NCI-H1092 (cell line): ENCODE data around the gene DYNC1I1.

Experiments
- DNase-seq: peaks from one replicate; lab custom pipeline; 2025; lab: John Stamatoyannopoulos, UW

The DYNC1I1 gene

DNA sequence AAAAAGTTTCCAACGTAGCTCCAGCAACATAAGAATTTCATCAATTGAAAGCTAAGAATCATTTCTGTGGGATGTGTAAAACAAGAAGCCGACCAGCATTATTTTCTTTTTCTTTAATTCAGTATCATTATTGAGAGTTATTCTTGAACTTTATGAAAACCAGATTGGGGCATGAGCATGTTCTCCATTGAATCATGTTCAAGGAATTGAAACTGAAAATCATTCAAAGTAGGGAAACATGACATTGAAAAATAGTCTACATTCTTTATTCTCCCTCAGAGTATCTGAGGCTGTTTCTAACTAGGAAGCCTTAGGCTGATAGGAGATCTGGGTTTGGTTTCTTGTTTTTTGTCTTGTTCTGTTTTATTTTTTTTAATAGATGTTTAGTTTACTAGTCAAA, 253.7 kb downstream of the DYNC1I1 start:
- DNase-seq, result no peak

DNA sequence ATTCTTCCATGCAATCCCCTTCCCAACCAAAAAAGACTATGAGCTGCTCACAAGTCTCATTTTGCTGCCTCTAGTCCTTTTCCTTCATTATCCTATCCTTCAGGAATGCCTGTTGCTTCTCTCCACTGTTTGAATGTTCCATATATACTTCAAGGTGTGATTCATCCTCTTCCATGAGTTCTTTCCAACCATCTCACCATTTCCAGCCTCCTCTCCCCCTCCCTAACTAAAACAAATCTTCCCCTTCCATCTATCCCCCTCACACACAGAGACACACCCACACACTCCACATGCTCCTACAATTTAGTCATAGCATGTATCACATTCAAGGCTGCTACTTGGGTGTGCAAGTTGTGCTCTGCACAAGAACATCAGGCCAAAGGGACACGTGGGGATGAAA, 254.3 kb downstream of the DYNC1I1 start:
- no peak for DNase-seq

DNA sequence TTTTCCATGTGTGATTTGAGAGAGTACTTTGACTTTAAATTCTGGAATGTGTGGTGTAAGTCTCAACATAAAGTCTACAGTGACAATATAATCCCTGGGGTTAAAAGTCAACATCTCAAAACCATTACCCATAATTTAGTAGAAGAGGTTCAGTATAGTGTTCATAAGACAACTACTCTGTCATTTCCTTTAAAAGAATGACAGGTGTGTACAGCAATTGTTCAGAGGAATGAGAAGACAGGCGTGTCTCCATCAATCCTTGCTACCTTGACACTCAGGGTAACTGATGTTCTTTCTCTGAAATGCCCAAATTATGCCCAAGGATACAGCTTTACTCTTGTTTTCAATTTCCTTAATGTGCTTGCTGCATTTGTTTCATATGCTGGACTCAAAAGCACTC, 256.4 kb downstream of the DYNC1I1 start:
- DNase-seq, result no peak

DNA sequence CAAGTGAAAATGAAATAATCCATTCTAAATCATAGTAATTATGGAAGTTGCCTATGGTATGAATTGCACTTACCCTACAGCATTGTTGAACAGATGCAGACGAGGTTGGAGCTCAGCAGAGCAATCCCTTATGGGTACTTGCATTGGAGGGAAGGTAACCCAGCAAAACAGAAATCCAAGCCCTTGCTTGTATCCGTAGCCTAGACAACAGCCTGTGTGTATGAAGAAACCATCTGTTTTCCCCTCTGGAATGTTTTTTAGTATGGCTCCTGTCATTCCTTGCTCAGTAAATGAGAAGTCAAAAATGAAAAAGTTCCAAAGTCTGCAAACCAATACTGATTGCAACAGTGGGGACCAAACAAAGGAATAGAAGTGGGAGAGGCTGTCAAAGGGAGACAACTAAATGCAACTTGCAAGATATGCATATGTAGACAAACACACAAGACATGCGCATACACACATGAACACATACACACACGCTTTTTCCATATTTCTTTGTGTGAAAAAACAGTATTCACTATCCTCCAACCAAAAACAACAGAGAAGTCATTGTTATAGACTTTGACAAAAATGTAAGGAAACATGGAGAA, 260.8 kb downstream of the DYNC1I1 start:
- no peak for DNase-seq

DNA sequence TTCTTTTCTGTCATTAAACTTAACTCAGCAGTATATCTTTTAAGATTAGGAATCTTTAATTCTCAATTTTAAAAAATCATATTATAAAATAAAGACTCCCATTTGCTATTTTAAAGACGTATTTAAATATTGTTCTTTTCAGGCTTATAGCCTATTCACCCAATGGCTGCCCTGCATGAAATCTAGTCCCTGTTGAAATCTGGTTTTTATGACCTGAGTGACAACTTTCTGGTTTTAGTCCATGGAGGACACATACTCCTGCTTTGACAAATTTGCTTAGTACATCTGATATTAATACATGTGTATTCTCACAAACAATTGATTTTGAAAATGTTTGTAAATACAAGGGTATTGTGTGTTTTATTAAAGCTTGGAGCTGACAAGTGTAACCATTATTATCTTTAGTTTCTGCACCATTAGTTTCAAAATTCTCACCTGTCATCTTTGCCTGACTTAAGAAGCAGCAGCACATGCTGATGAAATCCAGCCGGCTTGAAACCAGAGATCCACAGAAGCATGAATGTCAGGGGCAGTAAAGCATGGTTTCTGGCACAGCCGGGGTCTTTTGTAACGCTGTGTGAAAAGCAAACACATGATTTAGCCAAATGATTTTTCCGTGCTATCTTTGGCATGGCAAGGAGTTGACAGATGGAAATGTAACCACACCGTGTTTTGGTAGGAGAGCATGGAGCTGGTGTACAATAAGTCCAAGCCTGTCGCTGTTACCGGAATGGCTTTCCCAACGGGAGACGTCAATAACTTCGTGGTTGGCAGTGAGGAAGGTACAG, 262.8 kb downstream of the DYNC1I1 start:
- peak; percentile 84 for DNase-seq

DNA sequence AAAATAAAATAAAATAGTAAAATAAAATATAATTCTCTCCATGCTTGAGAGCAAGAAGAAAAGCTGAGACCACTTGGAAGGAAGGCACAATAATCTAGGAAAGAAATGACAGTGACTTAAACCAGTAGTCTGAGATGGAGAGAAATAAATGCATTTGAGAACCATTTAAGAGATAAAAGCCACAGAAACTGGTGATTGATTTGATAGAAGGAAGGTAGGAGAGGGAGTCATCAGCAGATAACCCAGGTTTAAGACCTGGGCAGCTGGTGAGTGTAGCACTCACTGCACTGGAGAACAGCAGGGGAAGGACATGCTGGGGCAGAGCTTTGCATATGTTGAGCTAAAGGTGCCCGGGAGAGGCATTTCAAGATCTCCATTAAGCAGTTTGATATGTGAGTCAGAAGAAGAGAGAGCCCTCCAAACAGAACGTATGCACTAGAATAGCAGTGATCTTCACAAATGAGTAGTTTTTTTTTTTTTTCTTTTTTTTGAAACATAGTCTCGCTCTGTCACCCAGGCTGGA, 268.0 kb downstream of the DYNC1I1 start:
- DNase-seq, result no peak

DNA sequence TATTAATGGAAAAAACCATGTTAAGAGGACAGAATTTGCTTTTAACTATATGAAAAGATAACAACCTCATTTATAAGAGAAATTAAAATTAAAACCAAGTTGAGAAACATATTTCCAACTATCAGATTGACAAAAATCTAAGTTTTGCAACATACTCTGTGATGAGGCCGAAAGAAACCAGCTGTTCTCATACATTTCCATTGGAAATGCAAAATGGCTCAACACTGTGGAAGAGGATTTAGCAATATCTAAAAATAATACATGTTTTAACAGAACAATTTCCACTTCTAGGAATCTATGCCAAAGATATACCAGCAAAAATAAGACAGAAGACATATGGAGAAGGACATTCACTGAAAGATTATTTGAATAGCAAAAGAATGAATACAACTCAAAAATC, 268.8 kb downstream of the DYNC1I1 start:
- no peak for DNase-seq

DNA sequence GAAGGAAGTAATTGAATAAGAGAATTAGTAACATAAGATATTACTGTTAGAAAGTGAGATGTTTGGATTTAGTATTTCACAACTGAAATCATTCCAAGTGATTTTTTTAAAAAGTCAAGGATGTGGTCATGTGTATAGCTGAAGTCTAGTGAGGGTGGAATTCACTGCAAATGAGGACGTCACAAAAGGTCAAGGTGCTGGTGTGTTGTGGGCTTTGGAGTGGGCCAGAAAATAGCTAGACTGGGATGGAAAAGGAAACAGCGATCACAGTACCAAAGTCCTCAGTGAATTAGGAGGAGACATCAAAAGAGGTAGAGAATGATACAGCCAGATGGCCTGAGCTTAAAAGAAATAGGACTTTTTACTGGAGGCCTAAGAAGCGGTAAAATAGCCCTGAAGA, 272.8 kb downstream of the DYNC1I1 start:
- DNase-seq, result no peak

DNA sequence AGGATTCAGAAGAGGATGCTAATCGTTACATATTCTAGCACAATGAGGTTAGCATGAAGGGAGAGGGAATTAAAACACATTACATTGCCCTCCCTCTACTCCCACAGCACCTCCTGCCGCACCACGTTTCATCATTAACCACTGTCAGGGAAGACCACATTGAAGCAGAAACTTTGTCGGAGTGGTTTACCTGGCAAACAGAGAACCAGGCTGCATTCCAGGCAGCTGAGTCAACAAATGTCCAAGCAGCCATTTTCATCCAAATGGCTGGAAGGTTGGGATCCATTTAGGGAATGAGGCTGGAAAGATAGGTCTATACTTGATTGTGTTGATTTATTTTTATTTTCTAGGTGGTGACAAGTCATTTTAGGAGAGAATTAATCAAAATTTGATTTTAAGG, 273.6 kb downstream of the DYNC1I1 start:
- peak; percentile 73 for DNase-seq

DNA sequence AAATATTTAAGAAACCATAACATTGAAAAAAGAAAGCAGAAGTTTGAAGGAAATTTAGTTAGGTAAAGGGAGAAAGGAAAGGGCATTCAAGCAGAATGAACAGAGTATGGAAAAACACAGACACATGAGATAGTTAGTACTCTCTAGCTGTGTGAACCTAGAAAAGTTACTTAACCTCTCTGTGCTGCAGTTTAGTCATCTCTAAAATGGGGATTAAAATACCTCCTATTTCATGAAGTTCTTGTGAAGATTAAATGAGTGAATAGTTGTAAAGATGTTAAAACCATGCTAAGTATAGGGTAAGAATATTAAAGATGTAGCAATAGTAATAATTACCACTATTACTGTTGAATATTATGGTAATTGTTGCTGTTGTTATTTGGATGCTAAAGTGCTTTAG, 279.9 kb downstream of the DYNC1I1 start:
- DNase-seq, result no peak

DNA sequence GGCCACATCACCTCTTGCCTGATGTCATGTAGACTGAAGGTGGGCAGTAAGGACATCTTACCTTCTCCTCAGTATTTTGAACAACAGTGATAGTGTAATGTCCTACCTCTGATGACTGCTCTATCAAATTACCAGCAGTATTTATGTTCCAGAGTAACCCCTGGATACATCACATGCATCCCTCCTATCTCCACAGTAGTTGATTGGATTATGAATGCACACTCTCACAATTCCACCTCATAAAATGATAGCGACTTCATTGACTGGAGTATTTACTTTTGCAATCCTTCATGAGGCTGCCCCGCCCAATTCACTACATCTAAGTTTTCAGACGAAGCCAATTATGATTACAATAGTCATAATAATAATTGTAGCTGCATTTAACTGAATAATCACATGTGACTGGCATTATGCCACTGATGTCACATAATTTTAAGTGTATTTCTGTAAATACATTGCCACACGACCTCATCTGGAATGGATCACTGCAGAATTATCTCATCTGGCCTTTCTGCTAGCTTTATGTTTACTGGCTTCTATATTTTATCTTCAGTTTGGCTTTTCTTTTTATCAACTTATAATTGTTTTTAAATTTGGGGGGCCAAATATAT, 280.6 kb downstream of the DYNC1I1 start:
- DNase-seq, result no peak

DNA sequence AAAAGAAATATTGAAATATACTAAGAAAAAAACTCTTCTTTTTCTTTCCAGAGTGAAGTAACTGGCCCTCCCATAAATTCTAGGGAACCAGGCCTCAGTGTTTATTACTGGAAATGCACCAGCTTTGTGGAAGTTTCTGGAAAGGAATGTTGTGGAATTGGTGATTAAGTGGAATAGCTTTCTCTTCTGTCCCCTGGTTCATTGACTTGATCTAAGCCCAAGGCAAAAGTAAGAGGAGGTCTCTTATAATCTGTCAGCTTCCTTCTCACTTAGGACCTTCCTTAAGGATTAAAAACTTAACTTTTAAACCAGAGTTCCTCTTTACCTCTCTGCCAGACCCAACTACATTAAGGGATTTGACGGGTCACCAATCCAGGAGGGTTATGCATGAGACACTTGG, 283.4 kb downstream of the DYNC1I1 start:
- DNase-seq, result no peak

DNA sequence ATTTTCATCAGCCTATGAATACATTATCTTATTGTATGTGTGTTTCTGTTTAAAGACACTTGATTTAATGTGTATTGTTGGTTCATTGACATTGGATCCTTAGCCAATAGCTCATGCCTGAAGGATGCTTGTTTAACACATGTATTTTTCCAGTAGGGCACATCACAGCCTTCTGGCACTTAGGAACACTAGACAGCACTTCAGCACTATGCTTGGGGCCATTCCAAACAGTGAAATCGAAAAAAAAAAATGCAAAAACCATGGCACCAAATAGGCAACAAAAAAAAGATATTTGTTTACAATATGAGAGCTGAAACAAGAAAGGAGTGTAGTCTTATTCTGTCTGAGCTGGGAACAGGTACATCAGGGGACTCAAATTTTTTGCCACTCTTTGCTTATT, 286.7 kb downstream of the DYNC1I1 start:
- DNase-seq, result peak; percentile 82

DNA sequence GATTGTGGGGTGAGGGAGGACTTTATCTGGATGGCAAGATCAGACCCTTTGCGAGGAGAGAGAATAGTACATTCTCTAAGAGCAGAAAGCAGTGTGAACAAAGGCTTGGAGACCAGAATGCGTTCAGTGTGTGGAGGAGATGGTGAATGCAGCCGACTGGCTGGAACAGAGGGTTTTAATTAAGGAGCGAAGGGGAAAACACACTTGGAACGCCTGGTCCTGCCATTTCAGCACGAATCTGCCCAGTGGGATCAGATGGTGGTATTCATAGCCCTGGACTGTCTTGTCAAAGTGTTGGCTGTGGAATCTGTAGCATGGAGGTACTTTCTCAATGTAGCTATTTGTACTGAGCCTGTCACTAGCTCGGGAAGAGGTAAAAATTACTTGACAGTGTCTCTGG, 288.7 kb downstream of the DYNC1I1 start:
- no peak for DNase-seq

DNA sequence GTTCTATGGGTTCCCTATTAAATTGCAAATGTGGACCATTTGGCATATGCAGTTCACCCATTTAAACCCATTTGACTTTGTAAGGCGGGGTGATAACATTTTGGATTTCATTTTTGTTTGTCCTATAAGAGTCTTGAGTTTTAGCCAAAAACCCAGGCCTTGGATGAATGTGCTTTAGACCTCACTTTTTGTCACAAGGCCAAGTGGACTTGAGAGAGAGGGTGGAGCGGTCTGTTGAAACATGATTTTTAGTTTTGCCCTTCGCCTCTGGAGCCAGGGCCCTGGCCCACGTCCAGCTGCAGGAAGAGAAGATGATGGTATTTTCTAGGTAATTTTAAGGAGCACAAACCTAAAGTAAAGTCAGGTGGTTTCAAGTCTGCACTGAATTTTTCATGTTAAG, 289.5 kb downstream of the DYNC1I1 start:
- peak; percentile 89 for DNase-seq

DNA sequence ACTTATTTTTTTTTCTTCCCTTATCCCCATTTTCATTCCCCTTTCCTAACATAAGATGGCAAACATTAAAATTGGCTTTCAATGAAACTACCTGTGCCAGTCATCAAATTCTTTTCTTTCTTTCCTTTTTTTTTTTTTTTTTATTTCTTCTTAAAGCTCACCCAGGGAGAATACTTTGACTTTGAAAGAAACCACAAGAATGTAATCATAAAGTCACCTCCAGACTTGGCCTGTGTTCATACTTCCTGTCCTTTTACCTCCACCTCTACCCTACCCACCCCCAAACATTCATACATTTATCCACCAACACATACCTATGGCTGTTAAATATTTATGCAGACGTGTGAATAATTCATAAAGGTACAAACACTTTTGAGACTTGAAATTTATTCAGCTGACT, 295.0 kb downstream of the DYNC1I1 start:
- DNase-seq, result no peak

DNA sequence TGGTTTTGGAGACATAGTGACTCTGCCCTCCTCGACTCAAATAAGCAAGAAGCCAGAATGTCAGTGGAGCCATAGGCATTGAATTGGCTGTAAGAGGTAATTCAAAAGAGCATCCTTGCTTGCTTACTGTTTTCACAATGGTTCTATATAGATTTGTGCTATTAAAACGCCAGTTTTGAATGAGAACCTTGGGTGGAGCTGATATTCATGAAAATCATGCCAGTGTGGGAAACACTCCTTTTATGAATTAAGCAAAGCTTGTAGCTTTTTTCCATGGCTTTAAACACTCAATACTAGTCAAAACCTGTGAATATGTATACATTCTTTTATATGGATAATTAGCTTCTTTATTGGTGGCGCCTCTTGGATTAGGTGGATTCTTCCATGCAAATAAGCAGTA, 297.0 kb downstream of the DYNC1I1 start:
- DNase-seq, result no peak

DNA sequence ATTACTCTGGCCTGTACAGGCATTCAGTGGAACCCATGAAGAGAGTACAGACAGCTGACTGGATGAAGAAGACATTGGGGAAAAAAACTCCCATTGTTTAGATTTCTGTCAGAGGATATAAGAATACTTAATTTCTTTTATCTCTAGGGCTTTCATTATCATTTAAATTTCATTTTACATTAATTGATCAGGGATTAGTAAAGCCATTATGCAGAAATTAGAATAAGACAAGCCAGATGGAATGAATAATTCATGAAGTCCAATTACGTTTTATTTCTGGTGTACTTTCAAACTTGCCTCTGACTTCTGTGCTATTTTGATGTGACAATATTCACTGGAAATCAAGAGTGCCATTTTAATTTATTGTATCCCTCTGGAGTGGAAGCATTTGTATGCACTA, 302.5 kb downstream of the DYNC1I1 start:
- no peak for DNase-seq

DNA sequence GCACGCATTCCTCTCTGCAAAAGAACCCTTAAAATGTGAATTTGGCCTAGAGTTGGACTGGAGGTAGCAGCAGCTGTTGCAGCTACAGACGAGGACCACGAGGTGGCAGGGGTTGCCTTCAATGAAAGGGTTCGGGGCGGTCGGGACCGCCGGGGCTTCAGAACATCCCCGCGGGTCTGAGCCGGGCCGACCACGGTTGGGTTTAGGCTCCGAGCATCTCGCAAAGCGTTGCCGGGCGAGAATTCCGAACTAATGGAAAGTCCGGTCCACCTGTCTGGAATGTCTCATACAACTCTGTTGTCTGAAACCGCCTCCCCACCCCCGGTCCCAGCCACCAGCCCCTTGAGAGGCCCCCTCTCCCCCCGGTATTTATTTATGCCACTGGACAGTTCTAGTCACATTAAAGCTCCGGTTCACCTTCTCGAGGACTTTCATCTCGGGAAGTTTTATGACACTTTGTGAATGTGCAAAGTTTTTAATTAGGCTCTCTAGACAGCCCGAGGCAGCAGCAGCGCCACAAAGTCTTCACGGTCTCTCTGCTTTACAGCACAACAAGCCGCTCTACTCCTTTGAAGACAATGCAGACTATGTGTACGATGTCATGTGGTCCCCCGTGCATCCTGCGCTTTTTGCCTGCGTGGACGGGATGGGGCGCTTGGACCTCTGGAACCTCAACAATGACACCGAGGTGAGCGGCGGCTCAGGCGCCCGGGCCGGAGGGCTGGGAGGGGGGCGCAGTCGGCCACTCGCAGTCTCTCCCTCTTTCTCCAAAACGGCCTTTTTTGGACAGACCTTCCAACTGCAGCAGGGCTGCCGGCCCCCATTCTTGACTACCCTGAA, 303.4 kb downstream of the DYNC1I1 start:
- peak; percentile 88 for DNase-seq

DNA sequence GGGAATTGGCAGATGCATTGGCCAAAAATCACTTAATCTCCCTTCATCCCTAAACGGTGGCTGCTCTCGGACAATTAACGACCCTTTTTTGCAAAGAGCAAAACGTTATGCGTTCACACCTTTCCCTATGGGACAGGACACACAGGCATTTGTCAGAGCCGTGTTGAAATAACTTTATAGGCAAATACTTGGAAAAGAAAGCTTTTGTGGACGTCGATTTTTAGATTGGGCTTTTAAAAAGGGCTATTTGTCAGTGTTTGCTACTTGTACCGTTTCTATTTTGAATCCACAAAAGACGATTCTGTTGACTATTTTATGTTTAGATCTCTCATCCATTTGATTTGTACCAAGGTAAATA, 304.0 kb downstream of the DYNC1I1 start:
- DNase-seq, result no peak

DNA sequence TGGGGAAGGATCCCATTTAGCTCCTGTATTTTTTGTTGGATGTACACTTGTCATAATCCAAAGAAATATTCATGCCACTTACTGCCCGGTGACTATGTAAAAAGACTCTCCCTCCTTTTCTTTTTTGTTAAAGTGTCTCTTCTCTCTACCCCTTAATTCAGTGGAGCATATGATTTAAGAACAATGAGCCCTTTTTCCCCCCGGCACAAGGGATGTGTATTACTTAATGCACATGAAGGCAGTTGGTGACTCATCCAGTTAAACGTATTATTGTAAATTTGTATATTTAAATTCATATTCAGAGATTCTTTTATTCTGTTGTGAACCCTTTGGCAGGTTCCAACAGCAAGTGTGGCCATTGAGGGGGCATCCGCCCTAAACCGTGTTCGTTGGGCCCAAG, 307.7 kb downstream of the DYNC1I1 start:
- DNase-seq, result no peak

DNA sequence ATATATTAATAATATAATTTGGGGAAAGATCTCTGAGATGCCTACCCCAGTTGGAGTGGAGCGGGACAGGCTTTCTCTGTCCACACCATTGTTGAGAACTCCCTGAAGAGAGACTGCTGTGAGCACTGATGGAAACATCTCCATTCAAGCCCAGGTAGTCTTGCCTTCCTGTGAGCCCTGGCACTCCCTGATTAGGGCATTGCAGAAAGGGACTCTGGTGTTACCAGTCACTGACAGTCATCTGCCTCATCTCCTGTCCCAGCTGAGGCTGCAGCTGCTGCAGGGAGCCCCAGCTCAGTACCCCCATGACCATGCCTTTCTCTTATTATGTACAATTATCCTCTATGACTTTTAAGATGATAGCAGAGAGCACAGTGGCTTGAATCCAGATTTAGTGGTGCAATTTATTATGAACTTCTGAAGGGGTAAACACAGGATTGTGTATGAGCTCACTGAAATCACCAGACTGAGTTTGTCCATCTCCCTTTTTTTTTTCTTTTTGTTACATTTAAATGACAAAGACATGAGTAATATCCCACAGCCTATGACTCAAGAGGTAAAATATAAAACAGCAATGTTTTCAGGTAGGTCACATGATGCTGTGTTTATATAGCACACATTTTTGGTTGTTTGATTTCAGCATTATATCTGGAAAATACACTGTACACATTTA, 312.7 kb downstream of the DYNC1I1 start:
- DNase-seq, result no peak
